Ovary (tissue), 3 donors: ENCODE measurements around the gene CCNJL.

ENCODE experiments used
- CTCF ChIP-seq, 3 donors: fragments of 450-650 bp in 2 of 3; fragments of 200-600 bp in 1 of 3; IDR thresholded peaks; one replicate each; pipeline versions ENCODE4 v1.5.1 to v1.8.0; 2016 to 2022; ENCODE audit warnings: antibody characterized with exemption in 3 of 3, mild to moderate bottlenecking in 1 of 3
- EP300 ChIP-seq: sonication (generic); formaldehyde crosslinking; IDR thresholded peaks from one replicate; pipeline ENCODE4 v1.6.1; 2017; ENCODE audit warnings: antibody characterized with exemption
- donor health status: DM: no; HTN: no; CAD: no.

GRCh38 chr5:160324886-160325285 is 12.5 kb upstream of the CCNJL start:
- TF ChIP-seq CTCF (IDR thresholded peaks at IDR 0.05) = no peak
- no peak for TF ChIP-seq EP300
